Thyroid gland (tissue), 4 donors: Measurements from ENCODE around the gene ARID3A.

Source experiments
- POLR2A ChIP-seq, 2 donors: fragments of 450-650 bp; IDR thresholded peaks; one replicate each; pipeline ENCODE4 v1.6.1; 2017; ENCODE audit warnings: antibody characterized with exemption in 2 of 2, mild to moderate bottlenecking in 2 of 2, moderate library complexity in 1 of 2
- TF ChIP-seq, protein P1 (sequence below), 6 experiments: fragments of 200-600 bp in 3 of 6; fragments of 450-650 bp in 3 of 6; sonication (generic) in 3 of 6; IDR thresholded peaks; one replicate each; pipeline ENCODE4 v1.5.1; 2016 to 2019; ENCODE audit warnings: antibody characterized with exemption in 6 of 6, mild to moderate bottlenecking in 2 of 6, inconsistent platforms in 1 of 6, moderate library complexity in 1 of 6

DNA sequence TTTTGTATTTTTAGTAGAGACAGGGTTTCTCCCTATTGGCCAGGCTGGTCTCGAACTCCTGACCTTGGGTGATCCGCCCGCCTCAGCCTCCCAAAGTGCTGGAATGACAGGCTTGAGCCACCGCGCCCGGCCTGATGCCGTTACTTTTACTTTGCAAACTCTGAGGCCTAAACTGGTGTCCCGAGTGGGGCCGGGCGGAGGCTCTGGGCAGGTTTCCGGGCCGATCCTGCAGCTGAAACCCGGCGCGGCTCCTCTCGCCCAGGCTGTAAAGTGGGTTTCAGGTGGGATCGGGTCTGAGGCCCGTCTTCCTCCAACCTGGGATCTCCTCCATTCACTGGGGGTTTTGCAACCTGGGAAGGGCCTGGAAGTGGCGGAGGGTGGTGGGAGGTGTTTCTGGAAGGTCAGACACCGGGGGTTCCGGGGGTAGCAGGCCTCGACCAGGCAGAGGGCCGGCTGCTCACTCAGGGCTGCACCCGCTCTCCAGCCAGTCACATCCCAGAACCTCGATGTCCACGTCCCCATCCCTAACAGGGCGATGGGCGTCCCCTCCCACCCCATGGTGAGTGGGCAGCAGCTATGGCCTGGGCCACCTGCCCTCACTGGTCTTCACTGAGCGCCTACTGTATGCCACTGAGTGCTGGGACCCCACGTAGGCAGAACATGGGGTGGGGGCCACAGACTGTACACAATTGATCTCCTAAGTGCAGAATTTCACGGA lies 37.0 kb downstream of the ARID3A start:
- TF ChIP-seq POLR2A (IDR thresholded peaks at IDR 0.05) = no peak
- TF ChIP-seq, protein P1, sequence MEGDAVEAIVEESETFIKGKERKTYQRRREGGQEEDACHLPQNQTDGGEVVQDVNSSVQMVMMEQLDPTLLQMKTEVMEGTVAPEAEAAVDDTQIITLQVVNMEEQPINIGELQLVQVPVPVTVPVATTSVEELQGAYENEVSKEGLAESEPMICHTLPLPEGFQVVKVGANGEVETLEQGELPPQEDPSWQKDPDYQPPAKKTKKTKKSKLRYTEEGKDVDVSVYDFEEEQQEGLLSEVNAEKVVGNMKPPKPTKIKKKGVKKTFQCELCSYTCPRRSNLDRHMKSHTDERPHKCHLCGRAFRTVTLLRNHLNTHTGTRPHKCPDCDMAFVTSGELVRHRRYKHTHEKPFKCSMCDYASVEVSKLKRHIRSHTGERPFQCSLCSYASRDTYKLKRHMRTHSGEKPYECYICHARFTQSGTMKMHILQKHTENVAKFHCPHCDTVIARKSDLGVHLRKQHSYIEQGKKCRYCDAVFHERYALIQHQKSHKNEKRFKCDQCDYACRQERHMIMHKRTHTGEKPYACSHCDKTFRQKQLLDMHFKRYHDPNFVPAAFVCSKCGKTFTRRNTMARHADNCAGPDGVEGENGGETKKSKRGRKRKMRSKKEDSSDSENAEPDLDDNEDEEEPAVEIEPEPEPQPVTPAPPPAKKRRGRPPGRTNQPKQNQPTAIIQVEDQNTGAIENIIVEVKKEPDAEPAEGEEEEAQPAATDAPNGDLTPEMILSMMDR (IDR thresholded peaks at IDR 0.05) = no peak
